RPMI8226 (cell line): ENCODE results near the gene PALM.
A peak's percentile ranks its signal among the peaks of the same experiment; 100 is the strongest.
"Not testable (repeated sequence)": the region's sequence is repeated elsewhere in the genome, so short reads cannot be mapped to it uniquely, and the experiment has no call there.

Experiments
- DNase-seq: peaks from one replicate; pipeline ENCODE4 v3.0.0-alpha.2; 2015

PALM gene

GRCh38 chr19:732148-733069 is 23.7 kb downstream of the PALM start:
- DNase-seq = no peak

- DNase-seq = no peak
Measured at GRCh38 chr19:734716-735115, 26.0 kb downstream of the PALM start.

- DNase-seq = no peak
Measured at GRCh38 chr19:736125-736524, 27.4 kb downstream of the PALM start.

- DNase-seq = peak; percentile 59
Measured at GRCh38 chr19:737591-738093, 28.9 kb downstream of the PALM start.

- no peak for DNase-seq
Measured at GRCh38 chr19:738509-739128, 29.9 kb downstream of the PALM start.

GRCh38 chr19:739998-740715 is 31.4 kb downstream of the PALM start:
- DNase-seq = no peak

GRCh38 chr19:740816-741505 is 32.2 kb downstream of the PALM start:
- not testable (repeated sequence) for DNase-seq

GRCh38 chr19:741506-742131 is 32.9 kb downstream of the PALM start:
- peak; percentile 69 for DNase-seq

GRCh38 chr19:742540-743075 is 33.9 kb downstream of the PALM start:
- DNase-seq = no peak

GRCh38 chr19:743168-743687 is 34.5 kb downstream of the PALM start:
- DNase-seq = peak; percentile 37

- peak; percentile 41 for DNase-seq
Measured at GRCh38 chr19:745138-745537, 36.4 kb downstream of the PALM start.

- no peak for DNase-seq
Measured at GRCh38 chr19:746208-746819, 37.6 kb downstream of the PALM start.

- DNase-seq = no peak
Measured at GRCh38 chr19:746956-747355, 38.2 kb downstream of the PALM start.

- no peak for DNase-seq
Measured at GRCh38 chr19:747432-748273, 38.9 kb downstream of the PALM start.

- peak; percentile 41 for DNase-seq
Measured at GRCh38 chr19:748274-748598, 39.5 kb downstream of the PALM start.

GRCh38 chr19:749811-750210 is 41.1 kb downstream of the PALM start:
- DNase-seq = no peak

GRCh38 chr19:750640-751423 is 42.1 kb downstream of the PALM start, which contains the start of gene MISP:
Gene MISP, plus strand, starts transcription at chr19:751112. Its CDS starts 5,835 bp downstream, at chr19:756947.
- peak; percentile 87 for DNase-seq

- DNase-seq = no peak
Measured at GRCh38 chr19:751501-752341, 43.0 kb downstream of the PALM start.
